Ureter (tissue), 1 donor: ENCODE results near the gene CSTF1. TPM values are rescaled to one million over a fixed set of nuclear protein-coding genes. Genes with fewer than 3 reads are reported as not detected.
"Not testable (repeated sequence)": the region's sequence is repeated elsewhere in the genome, so short reads cannot be mapped to it uniquely, and the experiment has no call there.

Experiments
- DNase-seq: peaks from one replicate; pipeline ENCODE4 v3.0.0-alpha.2; 2020; ENCODE audit warnings: low spot score
- total RNA-seq: library from RNA; stranded (reverse); gene quantifications from one replicate; pipeline ENCODE4 v1.2.4, GENCODE V29; 2023
- donor health status: DM: yes; HTN: yes; CAD: no.

CSTF1 gene
- total RNA-seq, 1 donor from 2014 or later, result 36.6 TPM

- DNase-seq, result no peak
These were observed 23.3 kb upstream of the CSTF1 start for GRCh38 chr20:56369179-56369578.

GRCh38 chr20:56371977-56372376, 20.5 kb upstream of the CSTF1 start:
- no peak for DNase-seq

GRCh38 chr20:56372850-56373249, 19.6 kb upstream of the CSTF1 start:
- no peak for DNase-seq

DNA sequence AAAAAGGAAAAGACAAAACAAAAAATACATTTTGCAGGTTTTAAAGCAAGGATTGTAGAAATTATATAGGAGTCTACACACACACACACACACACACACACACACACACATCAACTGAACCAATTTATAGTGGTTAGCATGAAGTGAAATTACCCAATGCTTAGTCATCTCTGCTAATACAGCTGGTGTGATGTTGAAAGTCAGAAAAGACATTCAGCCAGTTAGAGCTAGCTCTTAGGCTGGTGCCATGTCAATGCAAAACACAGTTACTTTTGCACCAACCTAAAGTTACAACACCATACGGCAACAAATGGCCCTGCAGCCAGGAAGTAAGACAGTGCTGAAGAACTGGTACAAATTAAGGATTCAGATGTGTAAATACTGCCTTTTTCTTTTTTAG, 18.5 kb upstream of the CSTF1 start:
- DNase-seq, result no peak

DNA sequence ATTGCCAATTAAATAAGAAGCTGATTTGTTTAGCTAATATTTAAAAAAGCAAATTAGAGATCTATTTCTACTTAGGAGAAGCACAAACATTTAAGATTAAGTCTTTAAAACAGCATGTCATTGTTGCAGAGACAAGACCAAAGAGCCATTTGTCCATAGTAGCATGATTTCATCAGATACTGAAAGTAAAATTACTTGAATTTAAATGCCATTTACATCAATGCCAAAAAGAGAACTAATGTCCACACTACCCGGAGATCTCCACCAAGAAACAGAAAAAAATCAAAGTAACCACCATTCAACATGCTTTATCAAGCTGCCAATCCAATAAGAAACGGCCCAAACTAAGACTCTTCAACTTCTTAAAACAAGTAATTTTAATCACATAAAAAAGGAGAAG, 16.1 kb upstream of the CSTF1 start:
- DNase-seq, result no peak

GRCh38 chr20:56378386-56378785, 14.1 kb upstream of the CSTF1 start:
- DNase-seq, result no peak

GRCh38 chr20:56380375-56380774, 12.1 kb upstream of the CSTF1 start:
- no peak for DNase-seq

GRCh38 chr20:56381501-56381900, 10.9 kb upstream of the CSTF1 start:
- DNase-seq, result no peak

- no peak for DNase-seq
These were observed 9.7 kb upstream of the CSTF1 start for GRCh38 chr20:56382696-56383095.

GRCh38 chr20:56383334-56383733, 9.1 kb upstream of the CSTF1 start:
- no peak for DNase-seq

DNA sequence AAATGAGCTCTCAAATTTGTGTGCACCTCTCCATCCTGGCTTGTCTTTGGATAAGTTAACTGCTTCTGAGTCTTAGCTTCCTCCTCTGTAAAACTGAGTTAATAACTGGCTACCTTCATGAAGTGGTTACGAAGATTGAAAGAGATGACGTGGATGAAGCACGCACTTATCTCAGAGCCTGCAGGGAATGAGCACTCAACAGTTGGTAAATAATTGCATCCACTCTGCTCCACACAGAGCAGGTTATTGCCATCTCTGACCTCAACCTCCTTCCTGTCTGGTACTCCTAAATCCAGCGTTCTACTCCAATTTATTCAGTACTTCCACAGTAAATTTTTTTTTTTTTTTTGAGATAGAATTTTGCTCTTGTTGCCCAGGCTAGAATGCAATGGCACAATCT, 7.3 kb upstream of the CSTF1 start:
- DNase-seq, result no peak

DNA sequence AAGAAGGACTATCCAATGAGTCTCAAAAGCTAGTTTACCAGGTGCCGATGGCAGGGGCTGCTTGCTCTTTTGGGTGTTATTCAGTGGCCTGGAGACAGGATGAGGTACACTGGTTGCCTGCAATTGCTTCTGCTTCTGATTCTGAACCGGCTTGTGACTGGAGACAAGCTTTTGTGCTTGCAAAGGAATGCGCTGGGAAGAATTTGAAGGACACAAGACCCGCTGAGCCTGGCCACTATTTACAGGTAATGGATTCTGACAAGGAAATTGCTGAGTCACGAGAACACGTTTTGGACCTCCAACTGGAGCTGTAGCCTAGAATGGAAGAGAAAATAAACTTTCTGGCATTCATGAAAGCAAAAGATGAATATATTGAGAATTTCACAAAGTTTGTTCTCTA, 6.2 kb upstream of the CSTF1 start:
- DNase-seq, result no peak

DNA sequence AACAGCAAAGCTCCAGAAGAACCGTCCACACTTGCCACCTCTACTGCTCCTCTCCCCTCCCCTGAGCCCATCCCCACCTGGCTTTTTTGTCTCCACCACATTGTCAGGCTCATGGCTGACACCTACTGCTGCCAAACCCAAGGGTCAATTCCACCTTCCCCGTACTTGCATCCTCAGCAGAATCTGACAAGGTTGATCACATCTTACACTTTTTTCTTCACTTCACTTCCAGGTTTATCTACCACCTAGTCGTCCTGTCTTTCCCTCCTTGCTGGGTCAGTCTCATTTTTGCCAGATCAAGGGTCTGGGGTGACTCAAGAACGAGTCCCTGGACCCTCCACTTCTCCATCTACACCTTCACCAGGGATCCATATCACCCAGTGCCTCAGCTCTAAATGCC, 3.6 kb upstream of the CSTF1 start:
- DNase-seq, result no peak

DNA sequence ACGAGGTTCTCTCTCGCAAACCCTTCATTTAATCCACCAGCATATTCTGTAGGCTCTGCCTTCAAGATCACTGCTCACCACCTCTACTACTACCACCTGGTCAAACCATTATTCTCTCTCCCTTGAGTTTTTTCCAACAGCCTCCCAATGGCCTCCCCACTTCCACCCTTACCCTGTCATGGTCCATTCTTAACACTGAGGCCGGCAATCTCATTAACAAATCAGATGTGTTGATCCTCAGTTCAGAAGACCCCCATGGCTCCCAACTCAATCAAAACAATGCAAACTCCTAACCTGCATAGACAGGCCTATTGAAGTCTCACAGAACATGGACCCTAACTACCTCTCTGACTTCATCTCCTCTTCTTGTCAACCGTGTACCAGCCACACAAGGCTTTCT, 2.6 kb upstream of the CSTF1 start:
- DNase-seq, result no peak

DNA sequence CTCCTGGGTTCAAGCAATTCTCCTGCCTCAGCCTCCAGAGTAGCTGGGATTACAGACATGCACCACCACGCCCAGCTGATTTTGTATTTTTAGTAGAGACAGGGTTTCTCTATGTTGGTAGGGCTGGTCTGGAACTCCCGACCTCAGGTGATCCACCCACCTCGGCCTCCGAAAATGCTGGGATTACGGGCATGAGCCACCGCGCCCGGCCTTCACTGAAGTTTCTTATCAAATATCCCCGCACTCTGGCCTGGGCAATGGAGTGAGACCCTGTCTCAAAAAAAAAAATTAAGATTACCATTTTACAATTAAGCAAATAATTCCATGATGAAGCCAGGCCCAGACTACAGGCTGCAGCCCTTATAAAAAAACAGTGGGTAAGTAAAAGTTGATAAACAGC, 2.0 kb upstream of the CSTF1 start:
- DNase-seq, result not testable (repeated sequence)

- no peak for DNase-seq
These were observed 1.4 kb upstream of the CSTF1 start for GRCh38 chr20:56391037-56391436.

DNA sequence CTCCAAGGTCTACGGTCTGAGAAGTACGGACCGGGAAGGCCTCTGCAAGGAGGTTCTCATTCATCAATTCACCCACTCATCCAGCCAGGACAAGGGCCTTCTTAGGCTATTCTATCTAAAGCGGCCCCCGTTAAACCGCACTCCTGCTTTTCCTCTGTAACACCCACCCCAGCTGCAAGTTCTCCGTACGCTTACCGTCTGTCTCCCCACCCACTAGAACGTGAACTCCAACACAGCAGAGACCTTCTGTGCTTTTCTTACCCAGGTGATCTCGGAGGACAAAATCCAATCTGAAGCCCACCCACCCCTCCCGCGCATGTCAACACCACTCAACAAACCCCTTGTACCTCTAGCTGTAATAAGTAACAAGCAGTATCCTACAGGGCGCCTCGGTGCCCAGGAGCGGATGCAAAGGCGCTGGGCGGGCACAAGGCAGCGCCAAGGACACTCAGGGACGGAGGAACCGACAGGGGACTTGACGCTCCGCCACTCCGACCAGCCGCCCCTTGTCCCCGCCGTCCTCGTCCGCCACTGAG, 781 bp upstream of the CSTF1 start:
- DNase-seq, result no peak

- no peak for DNase-seq
These were observed 537 bp downstream of the CSTF1 start for GRCh38 chr20:56392881-56393482.

GRCh38 chr20:56393653-56394052, 1.2 kb downstream of the CSTF1 start:
- no peak for DNase-seq

DNA sequence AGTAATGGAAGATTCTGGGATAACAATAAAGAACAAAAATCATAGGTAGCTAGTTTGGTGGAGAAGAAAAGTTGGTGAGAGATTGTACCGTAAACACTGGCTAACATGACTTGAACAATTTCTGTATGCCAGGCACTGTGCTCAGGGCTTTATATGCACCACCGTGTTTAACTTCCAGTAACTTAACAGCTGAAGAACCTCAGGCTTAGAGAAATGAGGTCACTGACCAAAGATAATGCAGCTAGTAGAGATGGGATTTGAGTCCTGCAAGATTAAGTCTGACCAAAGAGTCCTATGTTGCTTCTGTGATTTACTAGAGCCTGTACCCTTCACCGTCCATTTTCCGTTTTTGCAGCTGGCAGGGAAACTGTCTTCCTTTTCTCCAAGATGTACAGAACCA, 2.7 kb downstream of the CSTF1 start:
- DNase-seq, result no peak

GRCh38 chr20:56400001-56400640, 7.7 kb downstream of the CSTF1 start:
- peak; percentile 61 for DNase-seq

GRCh38 chr20:56403465-56403864, 11.0 kb downstream of the CSTF1 start:
- no peak for DNase-seq

- not testable (repeated sequence) for DNase-seq
These were observed 12.9 kb downstream of the CSTF1 start for GRCh38 chr20:56405356-56405755.

- DNase-seq, result no peak
These were observed 14.5 kb downstream of the CSTF1 start for GRCh38 chr20:56406910-56407309.
